ENCODE results near the gene ZMYND8.
"Not testable (repeated sequence)": the region's sequence is repeated elsewhere in the genome, so short reads cannot be mapped to it uniquely, and the experiment has no call there.

The ZMYND8 gene

GRCh38 chr20:47315339-47316056, 41.0 kb downstream of the ZMYND8 start:
- FAIRE-seq (no peak), DNase-seq (ENCODE audit: insufficient read length, low spot score) (no peak)
- no peak for TF ChIP-seq PAX5 (IDR thresholded peaks at IDR 0.05; ENCODE audit: insufficient read depth, low read length, severe bottlenecking)

GRCh38 chr20:47314647-47315338, 41.7 kb downstream of the ZMYND8 start:
- TF ChIP-seq PAX5 (IDR thresholded peaks at IDR 0.05; ENCODE audit: insufficient read depth, low read length, severe bottlenecking): no peak
- no peak for TF ChIP-seq POU2F2 (IDR thresholded peaks at IDR 0.05; ENCODE audit: low read depth, low read length)
- no peak for TF ChIP-seq POLR2AphosphoS5 (IDR thresholded peaks at IDR 0.05; ENCODE audit: low read depth, low read length)
- TF ChIP-seq POLR2A (IDR thresholded peaks at IDR 0.05; ENCODE audit: low read depth, low read length): no peak
- TF ChIP-seq TAF1 (IDR thresholded peaks at IDR 0.05; ENCODE audit: low read depth, low read length): no peak
- no peak for TF ChIP-seq SPI1 (IDR thresholded peaks at IDR 0.05; ENCODE audit: low read depth, low read length)
- DNase-seq (ENCODE audit: insufficient read length, low spot score) (no peak), FAIRE-seq (no peak)

- no peak for DNase-seq (ENCODE audit: insufficient read length, low spot score)
- no peak for FAIRE-seq
- TF ChIP-seq POLR2AphosphoS5 (IDR thresholded peaks at IDR 0.05; ENCODE audit: low read depth, low read length): no peak
- no peak for TF ChIP-seq PAX5 (IDR thresholded peaks at IDR 0.05; ENCODE audit: insufficient read depth, low read length, severe bottlenecking)
- TF ChIP-seq POU2F2 (IDR thresholded peaks at IDR 0.05; ENCODE audit: low read depth, low read length): no peak
- TF ChIP-seq TAF1 (IDR thresholded peaks at IDR 0.05; ENCODE audit: low read depth, low read length): no peak
- no peak for TF ChIP-seq POLR2A (IDR thresholded peaks at IDR 0.05; ENCODE audit: low read depth, low read length)
- no peak for TF ChIP-seq SPI1 (IDR thresholded peaks at IDR 0.05; ENCODE audit: low read depth, low read length)
Measured at GRCh38 chr20:47311967-47312681, 44.4 kb downstream of the ZMYND8 start.

GRCh38 chr20:47311211-47311610, 45.3 kb downstream of the ZMYND8 start:
- FAIRE-seq (no peak), DNase-seq (ENCODE audit: insufficient read length, low spot score) (no peak)
- no peak for TF ChIP-seq POLR2AphosphoS5 (IDR thresholded peaks at IDR 0.05; ENCODE audit: low read depth, low read length)
- TF ChIP-seq SPI1 (IDR thresholded peaks at IDR 0.05; ENCODE audit: low read depth, low read length): no peak
- no peak for TF ChIP-seq POU2F2 (IDR thresholded peaks at IDR 0.05; ENCODE audit: low read depth, low read length)
- no peak for TF ChIP-seq TAF1 (IDR thresholded peaks at IDR 0.05; ENCODE audit: low read depth, low read length)
- no peak for TF ChIP-seq POLR2A (IDR thresholded peaks at IDR 0.05; ENCODE audit: low read depth, low read length)
- no peak for TF ChIP-seq PAX5 (IDR thresholded peaks at IDR 0.05; ENCODE audit: insufficient read depth, low read length, severe bottlenecking)

- FAIRE-seq: no peak
- no peak for DNase-seq (ENCODE audit: insufficient read length, low spot score)
- no peak for TF ChIP-seq POLR2A (IDR thresholded peaks at IDR 0.05; ENCODE audit: low read depth, low read length)
- TF ChIP-seq TAF1 (IDR thresholded peaks at IDR 0.05; ENCODE audit: low read depth, low read length): no peak
- TF ChIP-seq SPI1 (IDR thresholded peaks at IDR 0.05; ENCODE audit: low read depth, low read length): no peak
- no peak for TF ChIP-seq POU2F2 (IDR thresholded peaks at IDR 0.05; ENCODE audit: low read depth, low read length)
- no peak for TF ChIP-seq PAX5 (IDR thresholded peaks at IDR 0.05; ENCODE audit: insufficient read depth, low read length, severe bottlenecking)
- no peak for TF ChIP-seq POLR2AphosphoS5 (IDR thresholded peaks at IDR 0.05; ENCODE audit: low read depth, low read length)
Measured at GRCh38 chr20:47310729-47311128, 45.8 kb downstream of the ZMYND8 start.

- TF ChIP-seq SPI1 (IDR thresholded peaks at IDR 0.05; ENCODE audit: low read depth, low read length): no peak
- FAIRE-seq (no peak), DNase-seq (ENCODE audit: insufficient read length, low spot score) (no peak)
Measured at GRCh38 chr20:47309806-47310426, 46.6 kb downstream of the ZMYND8 start.

GRCh38 chr20:47309394-47309793, 47.1 kb downstream of the ZMYND8 start:
- FAIRE-seq: no peak
- TF ChIP-seq PAX5 (IDR thresholded peaks at IDR 0.05; ENCODE audit: insufficient read depth, low read length, severe bottlenecking) (no peak), TAF1 (IDR thresholded peaks at IDR 0.05; ENCODE audit: low read depth, low read length) (no peak), POU2F2 (IDR thresholded peaks at IDR 0.05; ENCODE audit: low read depth, low read length) (no peak), POLR2A (IDR thresholded peaks at IDR 0.05; ENCODE audit: low read depth, low read length) (no peak), POLR2AphosphoS5 (IDR thresholded peaks at IDR 0.05; ENCODE audit: low read depth, low read length) (no peak), SPI1 (IDR thresholded peaks at IDR 0.05; ENCODE audit: low read depth, low read length) (no peak)
- DNase-seq (ENCODE audit: insufficient read length, low spot score): no peak

- FAIRE-seq; DNase-seq (ENCODE audit: insufficient read length, low spot score): not testable (repeated sequence)
Measured at GRCh38 chr20:47307569-47307968, 48.9 kb downstream of the ZMYND8 start.

GRCh38 chr20:47306755-47307370, 49.6 kb downstream of the ZMYND8 start:
- TF ChIP-seq PAX5 (IDR thresholded peaks at IDR 0.05; ENCODE audit: insufficient read depth, low read length, severe bottlenecking): no peak
- no peak for TF ChIP-seq POU2F2 (IDR thresholded peaks at IDR 0.05; ENCODE audit: low read depth, low read length)
- no peak for TF ChIP-seq POLR2AphosphoS5 (IDR thresholded peaks at IDR 0.05; ENCODE audit: low read depth, low read length)
- TF ChIP-seq SPI1 (IDR thresholded peaks at IDR 0.05; ENCODE audit: low read depth, low read length): no peak
- TF ChIP-seq POLR2A (IDR thresholded peaks at IDR 0.05; ENCODE audit: low read depth, low read length): no peak
- no peak for TF ChIP-seq TAF1 (IDR thresholded peaks at IDR 0.05; ENCODE audit: low read depth, low read length)
- no peak for DNase-seq (ENCODE audit: insufficient read length, low spot score)

More at GRCh38 chr20:47306755-47307370, 49.6 kb downstream of the ZMYND8 start:
- FAIRE-seq: no peak
